B cell (primary cell): Measurements from ENCODE around the gene PMP22. TPM values are rescaled to one million over a fixed set of nuclear protein-coding genes. Genes with fewer than 3 reads are reported as not detected.

Experiments
- ATAC-seq: fragments of 200-7000 bp; cut with Tn5 transposase; one replicate; pipeline ENCODE4 v1.10.0; 2021; ENCODE audit warnings: low read depth, mild to moderate bottlenecking, moderate number of reproducible peaks, moderate library complexity
- CTCF ChIA-PET: fragments of 350-600 bp; sonication (Branson Sonifier 250); formaldehyde crosslinking; loops from one replicate; lab custom pipeline; 2021; ENCODE audit warnings: antibody characterized with exemption, inconsistent platforms; lab: Charles Lee
- POLR2A ChIA-PET: fragments of 350-600 bp; sonication (Branson Sonifier 250); formaldehyde crosslinking; loops from one replicate; lab custom pipeline; 2021; ENCODE audit warnings: antibody characterized with exemption; lab: Charles Lee
- DNase-seq: peaks from one replicate; pipeline ENCODE4 v3.0.0; 2013
- H2AFZ ChIP-seq: 2 replicates; pipeline ENCODE4 v1.6.1; 2012; ENCODE audit warnings: mild to moderate bottlenecking, low read depth, low read length; ENCODE audit not compliant: insufficient read depth, poor library complexity, severe bottlenecking
- H3K27ac ChIP-seq, 2 donors: 1 replicate in 1 of 2; 2 replicates in 1 of 2; pipeline ENCODE4 v1.5.1; 2012 to 2013; ENCODE audit warnings: low read length in 2 of 2, mild to moderate bottlenecking in 2 of 2, moderate library complexity in 1 of 2
- H3K27me3 ChIP-seq, 4 experiments: fragments of 200-600 bp in 1 of 4; sonication (generic) in 1 of 4; replicated peaks in 1 of 4; 1 replicate in 2 of 4; 2 replicates in 2 of 4; pipeline versions ENCODE4 v1.6.1 to v1.7.0; 2013 to 2016; ENCODE audit warnings: low read length in 3 of 4, mild to moderate bottlenecking in 2 of 4, mixed read lengths in 1 of 4, moderate library complexity in 1 of 4; ENCODE audit not compliant: insufficient read depth in 4 of 4, control insufficient read depth in 3 of 4; ENCODE audit errors: control extremely low read depth in 1 of 4
- H3K36me3 ChIP-seq, 2 experiments: replicated peaks in 1 of 2; 1 replicate in 1 of 2; 2 replicates in 1 of 2; pipeline versions ENCODE4 v1.6.1 to v1.7.1; 2013; ENCODE audit warnings: low read length in 1 of 2; ENCODE audit not compliant: insufficient read depth in 2 of 2, control insufficient read depth in 1 of 2; ENCODE audit errors: control extremely low read depth in 1 of 2, extremely low read depth in 1 of 2
- H3K4me1 ChIP-seq, 2 donors: fragments of 200-600 bp in 1 of 2; sonication (generic) in 1 of 2; 1 replicate in 1 of 2; 2 replicates in 1 of 2; pipeline versions ENCODE4 v1.5.1 to v1.6.1; 2013 to 2017; ENCODE audit warnings: low read length in 2 of 2; ENCODE audit not compliant: control insufficient read depth in 2 of 2, insufficient read depth in 2 of 2
- H3K4me2 ChIP-seq: replicated peaks from 2 replicates; pipeline ENCODE3; 2012; ENCODE audit warnings: mild to moderate bottlenecking, low read depth, low read length; ENCODE audit not compliant: poor library complexity, severe bottlenecking
- H3K4me3 ChIP-seq, 5 experiments: fragments of 200-600 bp in 1 of 5; sonication (generic) in 1 of 5; 1 replicate in 3 of 5; 2 replicates in 2 of 5; pipeline versions ENCODE4 v1.5.1 to v1.7.0; 2011 to 2016; ENCODE audit warnings: low read length in 4 of 5, mild to moderate bottlenecking in 4 of 5, low read depth in 2 of 5, control low read depth in 1 of 5, moderate library complexity in 1 of 5; ENCODE audit not compliant: insufficient read depth in 1 of 5; ENCODE audit errors: control extremely low read depth in 1 of 5, extremely low read depth in 1 of 5
- H3K79me2 ChIP-seq: fragments of 200-600 bp; sonication (generic); one replicate; pipeline ENCODE4 v1.6.0; 2016; ENCODE audit warnings: low read length; ENCODE audit not compliant: control insufficient read depth, insufficient read depth
- H3K9ac ChIP-seq: fragments of 200-600 bp; sonication (generic); 2 replicates; pipeline ENCODE4 v1.6.1; 2017; ENCODE audit warnings: mild to moderate bottlenecking, low read length, moderate library complexity
- H3K9me3 ChIP-seq, 3 donors: one replicate each; pipeline versions ENCODE4 v1.6.1 to v1.7.1; 2013; ENCODE audit warnings: low read length in 2 of 3; ENCODE audit not compliant: control insufficient read depth in 2 of 3, insufficient read depth in 1 of 3; ENCODE audit errors: control extremely low read depth in 1 of 3
- H4K20me1 ChIP-seq: 2 replicates; pipeline ENCODE4 v1.6.0; 2012; ENCODE audit warnings: mild to moderate bottlenecking, low read length; ENCODE audit not compliant: insufficient read depth, control insufficient read depth, poor library complexity, severe bottlenecking
- H3K27ac Mint-ChIP-seq: one replicate; pipeline ENCODE4 v1.8.0; 2021; ENCODE audit warnings: mixed read lengths
- H3K27me3 Mint-ChIP-seq: one replicate; pipeline ENCODE4 v1.8.0; 2021; ENCODE audit warnings: mixed read lengths
- H3K4me1 Mint-ChIP-seq: one replicate; pipeline ENCODE4 v1.8.0; 2021; ENCODE audit warnings: mixed read lengths
- H3K4me3 Mint-ChIP-seq: one replicate; pipeline ENCODE4 v1.8.0; 2021; ENCODE audit warnings: mixed read lengths
- H3K9me3 Mint-ChIP-seq: one replicate; pipeline ENCODE4 v1.8.0; 2022; ENCODE audit warnings: mixed read lengths; ENCODE audit not compliant: insufficient read depth
- EZH2 ChIP-seq: IDR thresholded peaks from 2 replicates; pipeline ENCODE4 v1.6.1; 2012; ENCODE audit warnings: borderline replicate concordance, low read depth, mild to moderate bottlenecking, moderate library complexity, low read length; ENCODE audit not compliant: insufficient read depth, poor library complexity, severe bottlenecking
- WGBS: methylation state at CpG from one replicate; pipeline ENCODE4 v1.1.5; 2013; ENCODE audit warnings: missing lambda C conversion rate; ENCODE audit not compliant: insufficient coverage; 5-methylcytosine and 5-hydroxymethylcytosine counted together
- intact Hi-C: fragments of 100-400 bp; cut with micrococcal nuclease; formaldehyde crosslinking; loops from one replicate; pipeline ENCODE4 v1.10.0; 2022
- polyA plus RNA-seq: library from polyadenylated mRNA; depleted of rRNA; stranded (reverse); fragments of >200 nt; gene quantifications from 2 replicates; pipeline ENCODE4 v1.2.3, GENCODE V29; 2012
- total RNA-seq, 2 donors: library from RNA; stranded (reverse); fragments of 120-200 nt in 1 of 2; gene quantifications; 1 replicate in 1 of 2; 2 replicates in 1 of 2; pipeline versions ENCODE4 v1.2.3 to v1.2.4, GENCODE V29; 2013 to 2022
- TF ChIP-seq, protein P1 (sequence below): fragments of 200-600 bp; IDR thresholded peaks from one replicate; pipeline ENCODE4 v1.8.0; 2022; ENCODE audit warnings: antibody characterized with exemption, mild to moderate bottlenecking

Gene PMP22
- total and polyA plus RNA-seq, 2 donors (not counting 1 experiment from before 2014, with no cell fraction given): 0.71 TPM; not detected in 1

DNA sequence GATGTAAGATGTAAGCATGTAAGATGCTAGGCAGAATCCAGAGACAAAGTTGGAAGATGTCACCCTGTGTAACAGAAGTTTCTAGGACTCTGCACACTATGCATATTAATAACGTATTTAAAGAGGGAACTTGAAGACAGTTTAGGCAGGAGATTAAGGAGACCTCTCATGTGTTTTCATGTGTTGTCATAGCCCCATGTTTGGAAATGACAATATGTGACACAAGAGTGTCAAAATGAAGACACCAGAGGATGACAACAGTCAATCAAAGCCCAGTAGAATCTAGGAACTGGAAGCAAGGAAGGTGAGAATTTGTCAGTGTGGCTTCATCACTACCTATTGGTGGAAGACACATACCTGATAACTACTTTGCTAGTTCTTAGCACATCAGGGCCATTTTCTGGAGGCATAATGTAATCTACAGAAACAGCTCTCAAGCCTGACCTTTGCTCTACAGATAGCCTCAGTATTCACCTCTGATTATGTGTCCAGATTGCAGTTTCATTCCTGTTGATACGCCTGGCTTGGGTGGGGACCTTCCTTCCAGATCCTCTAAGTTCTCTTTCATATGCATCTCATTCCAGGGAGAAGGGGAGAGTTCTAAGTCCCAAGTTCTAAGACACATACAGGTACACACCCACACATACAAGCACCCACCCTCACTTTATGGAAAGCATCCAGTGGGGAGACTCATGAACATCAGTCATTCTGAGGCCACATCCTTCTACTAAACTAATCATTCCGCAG lies 26.3 kb downstream of the PMP22 start:
- ChIA-PET POLR2A (no interaction called here), CTCF (no interaction called here)
- Mint-ChIP-seq H3K27me3 (peaks cover 27% of the 10 kb centered on the region), H3K27ac (no peak overlapping the region), H3K9me3 (no peaks in the 10 kb centered on the region), H3K4me1 (no peaks in the 10 kb centered on the region), H3K4me3 (no peak overlapping the region)
- H2AFZ ChIP-seq: no peak overlapping the region
- H3K4me1 ChIP-seq: no peaks in the 10 kb centered on the region
- no peak overlapping the region for H3K27ac ChIP-seq
- H3K27me3 ChIP-seq: peaks cover 0 to 5% (median 0%) of the 10 kb centered on the region in 4 experiments
- no peaks in the 10 kb centered on the region for H3K36me3 ChIP-seq
- intact Hi-C loops: no loop called here
- no peak overlapping the region for H3K9ac ChIP-seq
- DNase-seq (no peak), ATAC-seq (no peak)
- H4K20me1 ChIP-seq: no peaks in the 10 kb centered on the region
- H3K9me3 ChIP-seq: peaks cover 0 to 3% (median 0%) of the 10 kb centered on the region in 3 donors
- WGBS: 83% methylated on average over 2 of the region's 3 CpGs
- no peaks in the 10 kb centered on the region for H3K79me2 ChIP-seq
- no peak overlapping the region for H3K4me3 ChIP-seq
- TF ChIP-seq, protein P1, sequence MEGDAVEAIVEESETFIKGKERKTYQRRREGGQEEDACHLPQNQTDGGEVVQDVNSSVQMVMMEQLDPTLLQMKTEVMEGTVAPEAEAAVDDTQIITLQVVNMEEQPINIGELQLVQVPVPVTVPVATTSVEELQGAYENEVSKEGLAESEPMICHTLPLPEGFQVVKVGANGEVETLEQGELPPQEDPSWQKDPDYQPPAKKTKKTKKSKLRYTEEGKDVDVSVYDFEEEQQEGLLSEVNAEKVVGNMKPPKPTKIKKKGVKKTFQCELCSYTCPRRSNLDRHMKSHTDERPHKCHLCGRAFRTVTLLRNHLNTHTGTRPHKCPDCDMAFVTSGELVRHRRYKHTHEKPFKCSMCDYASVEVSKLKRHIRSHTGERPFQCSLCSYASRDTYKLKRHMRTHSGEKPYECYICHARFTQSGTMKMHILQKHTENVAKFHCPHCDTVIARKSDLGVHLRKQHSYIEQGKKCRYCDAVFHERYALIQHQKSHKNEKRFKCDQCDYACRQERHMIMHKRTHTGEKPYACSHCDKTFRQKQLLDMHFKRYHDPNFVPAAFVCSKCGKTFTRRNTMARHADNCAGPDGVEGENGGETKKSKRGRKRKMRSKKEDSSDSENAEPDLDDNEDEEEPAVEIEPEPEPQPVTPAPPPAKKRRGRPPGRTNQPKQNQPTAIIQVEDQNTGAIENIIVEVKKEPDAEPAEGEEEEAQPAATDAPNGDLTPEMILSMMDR: no peak
- TF ChIP-seq EZH2: no peak
- H3K4me2 ChIP-seq: no peak overlapping the region

- H4K20me1 ChIP-seq: no peaks in the 10 kb centered on the region
- no peaks in the 10 kb centered on the region for H3K4me1 ChIP-seq
- H3K36me3 ChIP-seq: no peaks in the 10 kb centered on the region
- ATAC-seq: no peak
- ChIA-PET POLR2A (no interaction called here), CTCF (no interaction called here)
- no peak overlapping the region for H3K4me2 ChIP-seq
- WGBS: no CpG with 5 or more reads among the region's 2 CpGs
- H3K9me3 ChIP-seq: peaks cover 0 to 1% (median 0%) of the 10 kb centered on the region in 3 donors
- H3K27ac ChIP-seq: no peak overlapping the region
- no peaks in the 10 kb centered on the region for H3K79me2 ChIP-seq
- no peak overlapping the region for H2AFZ ChIP-seq
- Mint-ChIP-seq H3K9me3 (no peaks in the 10 kb centered on the region), H3K4me3 (no peak overlapping the region), H3K27me3 (peaks cover 27% of the 10 kb centered on the region), H3K4me1 (no peaks in the 10 kb centered on the region), H3K27ac (no peak overlapping the region)
- no peak overlapping the region for H3K4me3 ChIP-seq
- peaks cover 0 to 5% (median 0%) of the 10 kb centered on the region in 4 experiments for H3K27me3 ChIP-seq
- intact Hi-C loops: no loop called here
- no peak for TF ChIP-seq EZH2
- TF ChIP-seq, protein P1: no peak
- H3K9ac ChIP-seq: no peak overlapping the region
- DNase-seq: no peak
Measured at GRCh38 chr17:15238057-15238456, 27.1 kb downstream of the PMP22 start.
